ENCODE data around the gene HDAC9.

DNA sequence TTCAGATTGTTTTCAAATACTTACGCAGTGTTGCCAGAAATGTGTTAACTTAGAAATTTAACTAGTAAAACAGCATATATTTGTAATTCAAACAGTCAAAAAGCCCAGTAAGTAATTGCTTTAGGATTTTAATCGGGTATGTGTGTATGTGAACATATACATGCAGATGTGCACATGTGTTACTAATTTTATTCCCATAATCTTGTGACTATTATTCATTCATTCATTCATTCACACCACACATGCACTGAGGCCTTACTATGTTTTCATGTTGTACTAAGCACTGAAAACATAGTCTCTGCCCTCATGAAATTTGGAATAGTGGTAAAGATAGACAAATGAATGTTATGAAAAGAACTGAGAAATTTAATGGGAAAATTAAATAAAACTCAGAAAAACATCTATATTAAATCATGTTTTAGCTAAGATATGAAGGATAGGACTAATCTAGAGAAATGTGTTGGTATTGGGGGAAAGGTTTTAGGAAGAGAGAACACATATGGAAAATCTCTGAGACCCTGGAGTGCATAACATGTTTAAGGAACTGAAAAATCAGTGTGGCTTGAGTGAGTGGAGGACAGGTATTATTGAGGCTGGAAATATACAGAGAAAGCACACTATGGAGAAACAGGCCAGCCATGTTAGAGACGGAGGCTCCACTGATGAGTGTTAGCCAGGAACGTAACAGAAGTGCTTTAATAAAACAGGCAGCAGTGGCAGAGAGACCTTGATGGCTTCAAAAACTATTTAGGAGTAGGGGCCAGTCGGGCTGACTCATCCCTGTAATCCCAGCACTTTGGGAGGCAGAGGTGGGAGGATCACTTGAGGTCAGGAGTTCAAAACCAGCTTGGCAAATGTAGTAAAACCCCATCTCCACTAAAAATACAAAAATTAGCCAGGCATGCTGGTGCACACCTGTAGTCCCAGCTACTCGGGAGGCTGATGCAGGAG lies 80.3 kb downstream of the HDAC9 start:
- no peak for TF ChIP-seq POLR2A (IDR thresholded peaks at IDR 0.05)
- TF ChIP-seq, protein P1, sequence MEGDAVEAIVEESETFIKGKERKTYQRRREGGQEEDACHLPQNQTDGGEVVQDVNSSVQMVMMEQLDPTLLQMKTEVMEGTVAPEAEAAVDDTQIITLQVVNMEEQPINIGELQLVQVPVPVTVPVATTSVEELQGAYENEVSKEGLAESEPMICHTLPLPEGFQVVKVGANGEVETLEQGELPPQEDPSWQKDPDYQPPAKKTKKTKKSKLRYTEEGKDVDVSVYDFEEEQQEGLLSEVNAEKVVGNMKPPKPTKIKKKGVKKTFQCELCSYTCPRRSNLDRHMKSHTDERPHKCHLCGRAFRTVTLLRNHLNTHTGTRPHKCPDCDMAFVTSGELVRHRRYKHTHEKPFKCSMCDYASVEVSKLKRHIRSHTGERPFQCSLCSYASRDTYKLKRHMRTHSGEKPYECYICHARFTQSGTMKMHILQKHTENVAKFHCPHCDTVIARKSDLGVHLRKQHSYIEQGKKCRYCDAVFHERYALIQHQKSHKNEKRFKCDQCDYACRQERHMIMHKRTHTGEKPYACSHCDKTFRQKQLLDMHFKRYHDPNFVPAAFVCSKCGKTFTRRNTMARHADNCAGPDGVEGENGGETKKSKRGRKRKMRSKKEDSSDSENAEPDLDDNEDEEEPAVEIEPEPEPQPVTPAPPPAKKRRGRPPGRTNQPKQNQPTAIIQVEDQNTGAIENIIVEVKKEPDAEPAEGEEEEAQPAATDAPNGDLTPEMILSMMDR (IDR thresholded peaks at IDR 0.05), result no peak

All from vagina (tissue), 2 donors.